ENCODE results near the gene ENTR1.

The ENTR1 gene

GRCh38 chr9:136392538-136393449, 17.6 kb downstream of the ENTR1 start:
- Histone ChIP-seq H3K36me3 (replicated peaks) (peaks cover 89% of the 10 kb centered on the region), H3K4me3 (no peak overlapping the region), H3K9me3 (no peaks in the 10 kb centered on the region), H3K4me1 (no peaks in the 10 kb centered on the region), H3K27me3 (ENCODE audit: low read depth) (no peaks in the 10 kb centered on the region)
- in situ Hi-C loops (cut with MboI; ENCODE audit: low sequenced_read_pairs), result no loop called here
- no peak for DNase-seq (ENCODE audit: low spot score in 2 of 2)

- in situ Hi-C loops (cut with MboI; ENCODE audit: low sequenced_read_pairs), result no loop called here
- H3K27me3 ChIP-seq (ENCODE audit: low read depth), result no peaks in the 10 kb centered on the region
Measured at GRCh38 chr9:136391737-136392537, 18.5 kb downstream of the ENTR1 start.

GRCh38 chr9:136389396-136389795, 21.0 kb downstream of the ENTR1 start:
- Histone ChIP-seq H3K36me3 (replicated peaks) (peaks cover 82% of the 10 kb centered on the region), H3K4me3 (no peak overlapping the region), H3K27me3 (ENCODE audit: low read depth) (no peaks in the 10 kb centered on the region), H3K9me3 (no peaks in the 10 kb centered on the region), H3K4me1 (no peaks in the 10 kb centered on the region)
- no peak for DNase-seq (ENCODE audit: low spot score in 2 of 2)
- in situ Hi-C loops (cut with MboI; ENCODE audit: low sequenced_read_pairs), result no loop called here

More at GRCh38 chr9:136391737-136392537, 18.5 kb downstream of the ENTR1 start:
- no peaks in the 10 kb centered on the region for H3K4me1 ChIP-seq
- no peak for DNase-seq (ENCODE audit: low spot score in 2 of 2)
- peaks cover 93% of the 10 kb centered on the region for H3K36me3 ChIP-seq (replicated peaks)
- no peak overlapping the region for H3K4me3 ChIP-seq
- no peaks in the 10 kb centered on the region for H3K9me3 ChIP-seq

GRCh38 chr9:136387217-136387616, 23.2 kb downstream of the ENTR1 start:
- H3K4me3 ChIP-seq, result no peak overlapping the region
- H3K9me3 ChIP-seq, result no peaks in the 10 kb centered on the region
- in situ Hi-C loops (cut with MboI; ENCODE audit: low sequenced_read_pairs), result no loop called here
- peaks cover 82% of the 10 kb centered on the region for H3K36me3 ChIP-seq (replicated peaks)
- H3K27me3 ChIP-seq (ENCODE audit: low read depth), result no peaks in the 10 kb centered on the region
- DNase-seq (ENCODE audit: low spot score in 2 of 2), result no peak
- H3K4me1 ChIP-seq, result no peaks in the 10 kb centered on the region

- Histone ChIP-seq H3K27me3 (ENCODE audit: low read depth) (no peaks in the 10 kb centered on the region), H3K36me3 (replicated peaks) (peaks cover 81% of the 10 kb centered on the region), H3K4me1 (no peaks in the 10 kb centered on the region), H3K4me3 (no peak overlapping the region), H3K9me3 (no peaks in the 10 kb centered on the region)
- in situ Hi-C loops (cut with MboI; ENCODE audit: low sequenced_read_pairs), result no loop called here
- no peak for DNase-seq (ENCODE audit: low spot score in 2 of 2)
Measured at GRCh38 chr9:136386018-136386417, 24.4 kb downstream of the ENTR1 start.

- peaks cover 84% of the 10 kb centered on the region for H3K36me3 ChIP-seq (replicated peaks)
Measured at GRCh38 chr9:136385015-136385414, 25.4 kb downstream of the ENTR1 start.

GRCh38 chr9:136383436-136383835, 27.0 kb downstream of the ENTR1 start:
- H3K36me3 ChIP-seq (replicated peaks), result peaks cover 83% of the 10 kb centered on the region

More at GRCh38 chr9:136385015-136385414, 25.4 kb downstream of the ENTR1 start:
- no peak overlapping the region for H3K4me3 ChIP-seq
- no peaks in the 10 kb centered on the region for H3K4me1 ChIP-seq
- no peaks in the 10 kb centered on the region for H3K27me3 ChIP-seq (ENCODE audit: low read depth)
- in situ Hi-C loops (cut with MboI; ENCODE audit: low sequenced_read_pairs), result no loop called here
- DNase-seq (ENCODE audit: low spot score in 2 of 2), result no peak
- H3K9me3 ChIP-seq, result no peaks in the 10 kb centered on the region

GRCh38 chr9:136381966-136382513, 28.4 kb downstream of the ENTR1 start:
- no peaks in the 10 kb centered on the region for H3K27me3 ChIP-seq (ENCODE audit: low read depth)
- peaks cover 78% of the 10 kb centered on the region for H3K36me3 ChIP-seq (replicated peaks)
- in situ Hi-C loops (cut with MboI; ENCODE audit: low sequenced_read_pairs), result no loop called here
- no peak overlapping the region for H3K4me3 ChIP-seq
- H3K4me1 ChIP-seq, result no peaks in the 10 kb centered on the region
- DNase-seq (ENCODE audit: low spot score in 2 of 2), result no peak
- H3K9me3 ChIP-seq, result no peaks in the 10 kb centered on the region

More at GRCh38 chr9:136383436-136383835, 27.0 kb downstream of the ENTR1 start:
- DNase-seq (ENCODE audit: low spot score in 2 of 2), result no peak
- in situ Hi-C loops (cut with MboI; ENCODE audit: low sequenced_read_pairs), result no loop called here
- Histone ChIP-seq H3K4me1 (no peaks in the 10 kb centered on the region), H3K9me3 (no peaks in the 10 kb centered on the region), H3K27me3 (ENCODE audit: low read depth) (no peaks in the 10 kb centered on the region), H3K4me3 (no peak overlapping the region)

GRCh38 chr9:136381311-136381710, 29.1 kb downstream of the ENTR1 start:
- no peaks in the 10 kb centered on the region for H3K9me3 ChIP-seq
- no peaks in the 10 kb centered on the region for H3K4me1 ChIP-seq
- DNase-seq (ENCODE audit: low spot score in 2 of 2), result no peak
- in situ Hi-C loops (cut with MboI; ENCODE audit: low sequenced_read_pairs), result no loop called here
- H3K36me3 ChIP-seq (replicated peaks), result peaks cover 78% of the 10 kb centered on the region
- no peak overlapping the region for H3K4me3 ChIP-seq
- no peaks in the 10 kb centered on the region for H3K27me3 ChIP-seq (ENCODE audit: low read depth)

- no peak overlapping the region for H3K4me3 ChIP-seq
- no peaks in the 10 kb centered on the region for H3K9me3 ChIP-seq
- peaks cover 87% of the 10 kb centered on the region for H3K36me3 ChIP-seq (replicated peaks)
- in situ Hi-C loops (cut with MboI; ENCODE audit: low sequenced_read_pairs), result no loop called here
- no peak for DNase-seq (ENCODE audit: low spot score in 2 of 2)
- no peaks in the 10 kb centered on the region for H3K4me1 ChIP-seq
- no peaks in the 10 kb centered on the region for H3K27me3 ChIP-seq (ENCODE audit: low read depth)
Measured at GRCh38 chr9:136380381-136380780, 30.0 kb downstream of the ENTR1 start.

GRCh38 chr9:136379891-136380290, 30.5 kb downstream of the ENTR1 start:
- Histone ChIP-seq H3K27me3 (ENCODE audit: low read depth) (no peaks in the 10 kb centered on the region), H3K36me3 (replicated peaks) (peaks cover 83% of the 10 kb centered on the region)
- no peak for DNase-seq (ENCODE audit: low spot score in 2 of 2)

GRCh38 chr9:136379401-136379800, 31.0 kb downstream of the ENTR1 start:
- peaks cover 78% of the 10 kb centered on the region for H3K36me3 ChIP-seq (replicated peaks)
- no peak overlapping the region for H3K4me3 ChIP-seq
- H3K4me1 ChIP-seq, result no peaks in the 10 kb centered on the region
- no peaks in the 10 kb centered on the region for H3K9me3 ChIP-seq
- in situ Hi-C loops (cut with MboI; ENCODE audit: low sequenced_read_pairs), result no loop called here
- DNase-seq (ENCODE audit: low spot score in 2 of 2), result no peak
- no peaks in the 10 kb centered on the region for H3K27me3 ChIP-seq (ENCODE audit: low read depth)

More at GRCh38 chr9:136379891-136380290, 30.5 kb downstream of the ENTR1 start:
- Histone ChIP-seq H3K4me1 (no peaks in the 10 kb centered on the region), H3K9me3 (no peaks in the 10 kb centered on the region), H3K4me3 (no peak overlapping the region)
- in situ Hi-C loops (cut with MboI; ENCODE audit: low sequenced_read_pairs), result no loop called here

- in situ Hi-C loops (cut with MboI; ENCODE audit: low sequenced_read_pairs), result no loop called here
- no peaks in the 10 kb centered on the region for H3K27me3 ChIP-seq (ENCODE audit: low read depth)
- no peak overlapping the region for H3K4me3 ChIP-seq
- no peaks in the 10 kb centered on the region for H3K9me3 ChIP-seq
- H3K4me1 ChIP-seq, result no peaks in the 10 kb centered on the region
- peaks cover 73% of the 10 kb centered on the region for H3K36me3 ChIP-seq (replicated peaks)
- no peak for DNase-seq (ENCODE audit: low spot score in 2 of 2)
Measured at GRCh38 chr9:136379003-136379287, 31.5 kb downstream of the ENTR1 start.

Data from HAP-1 (cell line).